Measurements from ENCODE around the gene ZNF605.

Gene ZNF605

DNA sequence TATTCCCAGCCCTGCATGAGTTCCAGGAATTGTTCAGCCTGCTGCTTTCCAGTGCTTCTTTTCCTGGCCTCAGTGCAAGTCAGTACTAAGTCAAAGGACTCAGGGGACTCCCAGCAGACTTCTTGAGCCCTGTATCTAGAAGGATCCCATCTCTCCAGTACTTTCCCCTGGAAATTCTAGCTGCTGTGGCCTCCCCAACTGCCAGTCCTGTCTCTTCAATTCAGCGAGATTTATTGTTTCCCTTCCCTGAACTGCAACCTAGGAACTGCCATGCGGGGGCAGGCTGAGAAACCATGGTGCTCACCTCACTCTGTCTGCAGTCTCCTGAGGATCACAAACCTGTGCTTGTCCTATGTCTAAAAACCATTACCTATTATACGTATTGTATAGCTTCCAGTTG is 31.8 kb downstream of the ZNF605 start (continued):
- TF ChIP-seq, protein P1, sequence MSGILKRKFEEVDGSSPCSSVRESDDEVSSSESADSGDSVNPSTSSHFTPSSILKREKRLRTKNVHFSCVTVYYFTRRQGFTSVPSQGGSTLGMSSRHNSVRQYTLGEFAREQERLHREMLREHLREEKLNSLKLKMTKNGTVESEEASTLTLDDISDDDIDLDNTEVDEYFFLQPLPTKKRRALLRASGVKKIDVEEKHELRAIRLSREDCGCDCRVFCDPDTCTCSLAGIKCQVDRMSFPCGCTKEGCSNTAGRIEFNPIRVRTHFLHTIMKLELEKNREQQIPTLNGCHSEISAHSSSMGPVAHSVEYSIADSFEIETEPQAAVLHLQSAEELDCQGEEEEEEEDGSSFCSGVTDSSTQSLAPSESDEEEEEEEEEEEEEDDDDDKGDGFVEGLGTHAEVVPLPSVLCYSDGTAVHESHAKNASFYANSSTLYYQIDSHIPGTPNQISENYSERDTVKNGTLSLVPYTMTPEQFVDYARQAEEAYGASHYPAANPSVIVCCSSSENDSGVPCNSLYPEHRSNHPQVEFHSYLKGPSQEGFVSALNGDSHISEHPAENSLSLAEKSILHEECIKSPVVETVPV (CRISPR knock-in tag; IDR thresholded peaks at IDR 0.05) = no peak
- TF ChIP-seq OSR1 (CRISPR knock-in tag; IDR thresholded peaks at IDR 0.05) (no peak), CREB5 (CRISPR knock-in tag; IDR thresholded peaks at IDR 0.05; ENCODE audit: low read depth) (no peak)

DNA sequence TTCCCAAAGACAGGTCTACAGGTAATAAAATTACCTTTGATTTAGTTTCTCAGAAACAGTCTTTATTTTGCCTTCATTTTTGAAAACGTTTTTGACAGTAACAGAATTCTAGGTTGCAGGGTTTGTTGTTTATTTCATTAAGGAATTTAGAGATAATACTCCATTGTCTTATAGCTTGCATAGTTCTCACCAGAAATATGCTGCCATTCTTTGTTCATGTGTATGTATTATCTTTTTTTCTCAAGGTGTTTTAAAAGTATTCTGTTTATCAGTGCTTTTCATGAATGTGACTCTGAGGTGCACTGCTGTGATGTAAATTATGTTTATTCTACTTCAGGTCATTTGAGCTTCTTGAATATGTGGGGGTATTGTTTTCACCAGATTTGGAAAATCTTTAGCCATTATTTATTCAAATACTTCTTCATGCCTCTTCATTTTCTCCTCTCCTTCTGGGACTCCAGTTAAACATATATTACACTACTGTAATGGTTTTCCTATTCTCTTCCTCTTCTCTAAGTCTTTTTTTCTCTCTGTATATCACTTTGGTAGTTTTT is 32.7 kb downstream of the ZNF605 start:
- ATAC-seq = no peak
- TF ChIP-seq ZC3H10 (CRISPR knock-in tag; IDR thresholded peaks at IDR 0.05) = no peak
- no peak for TF ChIP-seq CSDC2 (CRISPR knock-in tag; IDR thresholded peaks at IDR 0.05)
- no peak for TF ChIP-seq TOX (CRISPR knock-in tag; IDR thresholded peaks at IDR 0.05; ENCODE audit: borderline replicate concordance)
- no peak for TF ChIP-seq CREB5 (CRISPR knock-in tag; IDR thresholded peaks at IDR 0.05; ENCODE audit: low read depth)
- no peak for TF ChIP-seq PATZ1 (CRISPR knock-in tag; IDR thresholded peaks at IDR 0.05; ENCODE audit: borderline replicate concordance)
- TF ChIP-seq ZFP3 (CRISPR knock-in tag; IDR thresholded peaks at IDR 0.05) = no peak
- no peak for TF ChIP-seq ESRRG (CRISPR knock-in tag; IDR thresholded peaks at IDR 0.05)
- TF ChIP-seq SNAI2 (CRISPR knock-in tag; IDR thresholded peaks at IDR 0.05) = no peak
- TF ChIP-seq, protein P2, sequence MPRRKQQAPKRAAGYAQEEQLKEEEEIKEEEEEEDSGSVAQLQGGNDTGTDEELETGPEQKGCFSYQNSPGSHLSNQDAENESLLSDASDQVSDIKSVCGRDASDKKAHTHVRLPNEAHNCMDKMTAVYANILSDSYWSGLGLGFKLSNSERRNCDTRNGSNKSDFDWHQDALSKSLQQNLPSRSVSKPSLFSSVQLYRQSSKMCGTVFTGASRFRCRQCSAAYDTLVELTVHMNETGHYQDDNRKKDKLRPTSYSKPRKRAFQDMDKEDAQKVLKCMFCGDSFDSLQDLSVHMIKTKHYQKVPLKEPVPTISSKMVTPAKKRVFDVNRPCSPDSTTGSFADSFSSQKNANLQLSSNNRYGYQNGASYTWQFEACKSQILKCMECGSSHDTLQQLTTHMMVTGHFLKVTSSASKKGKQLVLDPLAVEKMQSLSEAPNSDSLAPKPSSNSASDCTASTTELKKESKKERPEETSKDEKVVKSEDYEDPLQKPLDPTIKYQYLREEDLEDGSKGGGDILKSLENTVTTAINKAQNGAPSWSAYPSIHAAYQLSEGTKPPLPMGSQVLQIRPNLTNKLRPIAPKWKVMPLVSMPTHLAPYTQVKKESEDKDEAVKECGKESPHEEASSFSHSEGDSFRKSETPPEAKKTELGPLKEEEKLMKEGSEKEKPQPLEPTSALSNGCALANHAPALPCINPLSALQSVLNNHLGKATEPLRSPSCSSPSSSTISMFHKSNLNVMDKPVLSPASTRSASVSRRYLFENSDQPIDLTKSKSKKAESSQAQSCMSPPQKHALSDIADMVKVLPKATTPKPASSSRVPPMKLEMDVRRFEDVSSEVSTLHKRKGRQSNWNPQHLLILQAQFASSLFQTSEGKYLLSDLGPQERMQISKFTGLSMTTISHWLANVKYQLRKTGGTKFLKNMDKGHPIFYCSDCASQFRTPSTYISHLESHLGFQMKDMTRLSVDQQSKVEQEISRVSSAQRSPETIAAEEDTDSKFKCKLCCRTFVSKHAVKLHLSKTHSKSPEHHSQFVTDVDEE (CRISPR knock-in tag; IDR thresholded peaks at IDR 0.05) = no peak
- TF ChIP-seq GLIS3 (CRISPR knock-in tag; IDR thresholded peaks at IDR 0.05) = no peak
- TF ChIP-seq OSR1 (CRISPR knock-in tag; IDR thresholded peaks at IDR 0.05) = no peak
- TF ChIP-seq, protein P3, sequence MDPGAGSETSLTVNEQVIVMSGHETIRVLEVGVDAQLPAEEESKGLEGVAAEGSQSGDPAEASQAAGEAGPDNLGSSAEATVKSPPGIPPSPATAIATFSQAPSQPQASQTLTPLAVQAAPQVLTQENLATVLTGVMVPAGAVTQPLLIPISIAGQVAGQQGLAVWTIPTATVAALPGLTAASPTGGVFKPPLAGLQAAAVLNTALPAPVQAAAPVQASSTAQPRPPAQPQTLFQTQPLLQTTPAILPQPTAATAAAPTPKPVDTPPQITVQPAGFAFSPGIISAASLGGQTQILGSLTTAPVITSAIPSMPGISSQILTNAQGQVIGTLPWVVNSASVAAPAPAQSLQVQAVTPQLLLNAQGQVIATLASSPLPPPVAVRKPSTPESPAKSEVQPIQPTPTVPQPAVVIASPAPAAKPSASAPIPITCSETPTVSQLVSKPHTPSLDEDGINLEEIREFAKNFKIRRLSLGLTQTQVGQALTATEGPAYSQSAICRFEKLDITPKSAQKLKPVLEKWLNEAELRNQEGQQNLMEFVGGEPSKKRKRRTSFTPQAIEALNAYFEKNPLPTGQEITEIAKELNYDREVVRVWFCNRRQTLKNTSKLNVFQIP (CRISPR knock-in tag; IDR thresholded peaks at IDR 0.05; ENCODE audit: borderline replicate concordance, low read depth) = no peak
- TF ChIP-seq, protein P1 (CRISPR knock-in tag; IDR thresholded peaks at IDR 0.05) = no peak

GRCh38 chr12:132922676-132923075 is 33.4 kb downstream of the ZNF605 start:
- ATAC-seq = no peak
- TF ChIP-seq TCF4 (CRISPR knock-in tag; IDR thresholded peaks at IDR 0.05; ENCODE audit: borderline replicate concordance) (no peak), ISL1 (CRISPR knock-in tag; IDR thresholded peaks at IDR 0.05) (no peak), PATZ1 (CRISPR knock-in tag; IDR thresholded peaks at IDR 0.05; ENCODE audit: borderline replicate concordance) (no peak), RARB (CRISPR knock-in tag; IDR thresholded peaks at IDR 0.05) (no peak), TOX (CRISPR knock-in tag; IDR thresholded peaks at IDR 0.05; ENCODE audit: borderline replicate concordance) (no peak), ZNF8 (CRISPR knock-in tag; IDR thresholded peaks at IDR 0.05) (no peak), ZC3H10 (CRISPR knock-in tag; IDR thresholded peaks at IDR 0.05) (no peak), GLIS3 (CRISPR knock-in tag; IDR thresholded peaks at IDR 0.05) (no peak)
